K562 (cell line): Measurements from ENCODE around the gene NPM3. TPM values are rescaled to one million over a fixed set of nuclear protein-coding genes. Genes with fewer than 3 reads are reported as not detected.

Experiments used
- ATF1 ChIP-seq, 2 experiments: fragments of 450-650 bp in 1 of 2; IDR thresholded peaks; 2 replicates each; pipeline ENCODE4 v1.6.1; 2016; ENCODE audit warnings: missing compliant biosample characterization in 1 of 2, missing genetic modification characterization in 1 of 2
- HMG20B ChIP-seq: fragments of 250-450 bp; sonication (Bioruptor Pico); IDR thresholded peaks from 2 replicates; pipeline ENCODE4 v1.5.0; 2021; ENCODE audit warnings: mild to moderate bottlenecking
- HNRNPL ChIP-seq: fragments of 200-400 bp; formaldehyde crosslinking; IDR thresholded peaks from 2 replicates; pipeline ENCODE4 v1.6.1; 2017; ENCODE audit warnings: low read depth, mild to moderate bottlenecking, low read length
- IRF2 ChIP-seq: sonication (generic); formaldehyde crosslinking; IDR thresholded peaks from 2 replicates; pipeline ENCODE4 v1.8.1; 2022; ENCODE audit warnings: mild to moderate bottlenecking, missing genetic modification reagents
- PATZ1 ChIP-seq: fragments of 250-450 bp; sonication (Bioruptor Pico); IDR thresholded peaks from 2 replicates; pipeline ENCODE4 v1.5.0; 2020; ENCODE audit warnings: mild to moderate bottlenecking, borderline replicate concordance
- PURB ChIP-seq: sonication (generic); formaldehyde crosslinking; IDR thresholded peaks from 2 replicates; pipeline ENCODE4 v1.9.0; 2021; ENCODE audit warnings: low read depth, mild to moderate bottlenecking, missing genetic modification reagents
- ZC3H4 ChIP-seq: sonication (generic); formaldehyde crosslinking; IDR thresholded peaks from 2 replicates; pipeline ENCODE4 v1.9.0; 2021; ENCODE audit warnings: missing genetic modification reagents, borderline replicate concordance
- ZNF134 ChIP-seq: fragments of 250-450 bp; sonication (Bioruptor Pico); conservative IDR thresholded peaks from 2 replicates; pipeline ENCODE4 v1.4.0; 2020
- ZNF232 ChIP-seq: sonication (generic); formaldehyde crosslinking; IDR thresholded peaks from 2 replicates; pipeline ENCODE4 v1.8.0; 2022; ENCODE audit warnings: mild to moderate bottlenecking, missing genetic modification reagents
- polyA plus RNA-seq, 8 experiments: library from polyadenylated mRNA; depleted of rRNA in 4 of 8; stranded (reverse) in 5 of 8; unstranded in 3 of 8; fragments of >200 nt; fragmentation: Nextera tagmentation in 2 of 8; fragmentation: Illumina TruSeq in 1 of 8; extraction: Ambion mirVana in 2 of 8; extraction: Trizol in 1 of 8; gene quantifications; 2 replicates each; pipeline versions ENCODE4 v1.2.1 to v1.2.3, GENCODE V29; 2011 to 2014; ENCODE audit warnings: inconsistent platforms in 1 of 8, missing spikeins in 1 of 8
- total RNA-seq, 7 experiments: library from RNA; depleted of rRNA in 6 of 7; stranded (reverse); fragments of >200 nt in 6 of 7; fragmentation: Illumina TruSeq in 2 of 7; extraction: Trizol in 2 of 7; gene quantifications; 2 replicates each; pipeline versions ENCODE4 v1.2.1 to v1.2.3, GENCODE V29; 2011 to 2021; ENCODE audit warnings: low replicate concordance in 1 of 7
- TF ChIP-seq, protein P1 (sequence below), 2 experiments: fragments of 450-650 bp in 1 of 2; sonication (generic) in 1 of 2; formaldehyde crosslinking; conservative IDR thresholded peaks; 2 replicates each; pipeline versions ENCODE4 v1.4.0 to v1.8.1; 2020 to 2022; ENCODE audit warnings: mild to moderate bottlenecking in 1 of 2, missing genetic modification reagents in 1 of 2

Gene NPM3
- total and polyA plus RNA-seq, 9 of the 15 experiments (the other 6 are each of a cell fraction or from before 2014, with no cell fraction given), result 15.2 to 239 (median 114) TPM

DNA sequence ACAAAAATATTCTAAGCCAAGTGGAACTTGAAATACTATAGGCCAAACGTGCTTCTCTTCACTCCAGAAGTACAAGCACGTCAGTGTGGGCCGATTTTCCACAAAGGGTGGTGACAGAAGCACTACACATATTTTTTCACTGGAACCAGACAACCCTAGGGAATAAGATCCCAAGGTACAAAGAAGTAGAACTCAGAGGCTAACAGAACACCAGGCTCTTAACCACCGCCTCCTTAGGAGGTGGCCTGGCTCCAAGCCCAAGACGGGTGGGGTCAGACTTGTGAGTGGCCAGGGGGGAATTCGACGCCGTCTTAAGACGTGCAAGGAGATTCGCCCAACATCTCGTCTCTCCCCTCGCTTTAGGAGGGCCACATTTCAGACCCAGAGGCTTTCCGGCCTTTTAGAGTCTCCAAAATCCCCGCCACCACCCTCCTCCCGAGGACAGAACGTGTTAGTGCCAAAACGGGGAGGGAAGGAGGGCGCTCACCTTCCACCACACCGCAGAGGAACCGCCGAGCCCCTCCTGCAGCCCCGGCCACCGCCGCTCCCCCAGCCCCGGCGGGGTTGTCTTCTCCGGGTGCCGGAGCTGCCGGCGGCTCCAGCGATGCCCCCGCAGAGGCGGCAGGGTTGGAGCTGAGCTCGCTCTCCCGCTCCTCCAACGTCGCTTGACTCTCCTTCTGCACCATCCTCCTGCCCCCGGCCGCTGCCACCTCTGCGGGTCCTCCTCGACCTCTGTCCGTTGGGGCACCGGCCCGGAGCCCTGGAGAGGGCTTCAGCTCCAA is 34.3 kb upstream of the NPM3 start (continued):
- no peak for TF ChIP-seq PATZ1 (CRISPR knock-in tag)
- TF ChIP-seq ZNF232, result no peak
- TF ChIP-seq PURB (CRISPR knock-in tag), result no peak
- TF ChIP-seq ATF1 (CRISPR knock-in tag; IDR thresholded peaks at IDR 0.05), result 0 out of 2 replicates have a peak, but pooled peaks have one; percentile 16
- no peak for TF ChIP-seq ATF1 (tag; IDR thresholded peaks at IDR 0.05)
- TF ChIP-seq HNRNPL, result no peak
- TF ChIP-seq HMG20B, result no peak
- TF ChIP-seq, protein P1, sequence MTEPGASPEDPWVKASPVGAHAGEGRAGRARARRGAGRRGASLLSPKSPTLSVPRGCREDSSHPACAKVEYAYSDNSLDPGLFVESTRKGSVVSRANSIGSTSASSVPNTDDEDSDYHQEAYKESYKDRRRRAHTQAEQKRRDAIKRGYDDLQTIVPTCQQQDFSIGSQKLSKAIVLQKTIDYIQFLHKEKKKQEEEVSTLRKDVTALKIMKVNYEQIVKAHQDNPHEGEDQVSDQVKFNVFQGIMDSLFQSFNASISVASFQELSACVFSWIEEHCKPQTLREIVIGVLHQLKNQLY (CRISPR knock-in tag; conservative IDR thresholded peaks at IDR 0.05), result no peak
- no peak for TF ChIP-seq ZC3H4
- TF ChIP-seq ZNF134 (CRISPR knock-in tag), result no peak
- no peak for TF ChIP-seq IRF2
